ENCODE data around the gene GAB2.

GAB2 gene

GRCh38 chr11:78203184-78203583, 214.4 kb downstream of the GAB2 start:
- peak; percentile 34 for DNase-seq (ENCODE audit: low read depth)

GRCh38 chr11:78202733-78203167, 214.9 kb downstream of the GAB2 start:
- peak; percentile 32 for DNase-seq (ENCODE audit: low read depth)

GRCh38 chr11:78201096-78201818, 216.4 kb downstream of the GAB2 start:
- no peak for DNase-seq (ENCODE audit: low read depth)

- no peak for DNase-seq (ENCODE audit: low read depth)
Measured at GRCh38 chr11:78200553-78200952, 217.1 kb downstream of the GAB2 start.

GRCh38 chr11:78200061-78200460, 217.6 kb downstream of the GAB2 start:
- no peak for DNase-seq (ENCODE audit: low read depth)

GRCh38 chr11:78199653-78200015, 218.0 kb downstream of the GAB2 start:
- no peak for DNase-seq (ENCODE audit: low read depth)

GRCh38 chr11:78199015-78199652, 218.5 kb downstream of the GAB2 start:
- DNase-seq (ENCODE audit: low read depth), result no peak

GRCh38 chr11:78197816-78198215, 219.8 kb downstream of the GAB2 start:
- DNase-seq (ENCODE audit: low read depth), result no peak

- DNase-seq (ENCODE audit: low read depth), result no peak
Measured at GRCh38 chr11:78196661-78197091, 220.9 kb downstream of the GAB2 start.

- DNase-seq (ENCODE audit: low read depth), result no peak
Measured at GRCh38 chr11:78195917-78196560, 221.6 kb downstream of the GAB2 start.

- no peak for DNase-seq (ENCODE audit: low read depth)
Measured at GRCh38 chr11:78194490-78194889, 223.1 kb downstream of the GAB2 start.

GRCh38 chr11:78193806-78194205, 223.8 kb downstream of the GAB2 start:
- no peak for DNase-seq (ENCODE audit: low read depth)

GRCh38 chr11:78192911-78193351, 224.7 kb downstream of the GAB2 start:
- DNase-seq (ENCODE audit: low read depth), result no peak

- DNase-seq (ENCODE audit: low read depth), result no peak
Measured at GRCh38 chr11:78192223-78192719, 225.3 kb downstream of the GAB2 start.

GRCh38 chr11:78190871-78191538, 226.6 kb downstream of the GAB2 start:
- no peak for DNase-seq (ENCODE audit: low read depth)

- no peak for DNase-seq (ENCODE audit: low read depth)
Measured at GRCh38 chr11:78190374-78190773, 227.2 kb downstream of the GAB2 start.

GRCh38 chr11:78189851-78190250, 227.8 kb downstream of the GAB2 start:
- no peak for DNase-seq (ENCODE audit: low read depth)

GRCh38 chr11:78189174-78189724, 228.4 kb downstream of the GAB2 start:
- no peak for DNase-seq (ENCODE audit: low read depth)

- peak; percentile 82 for DNase-seq (ENCODE audit: low read depth)
Measured at GRCh38 chr11:78188286-78189173, 229.1 kb downstream of the GAB2 start, which contains the start of the genes KCTD21 and USP35. Gene KCTD21, minus strand, starts transcription at chr11:78188626. Its CDS starts 14,072 bp downstream, at chr11:78174554. Gene USP35, plus strand, starts transcription at chr11:78188919. Its CDS starts 7,327 bp downstream, at chr11:78196246.

GRCh38 chr11:78187366-78188285, 230.0 kb downstream of the GAB2 start:
- DNase-seq (ENCODE audit: low read depth), result no peak

Data from activated T-cell treated with anti-CD3 and anti-CD28 coated beads for 1 hour (primary cell).